ENCODE results near the gene RIBC2.

DNA sequence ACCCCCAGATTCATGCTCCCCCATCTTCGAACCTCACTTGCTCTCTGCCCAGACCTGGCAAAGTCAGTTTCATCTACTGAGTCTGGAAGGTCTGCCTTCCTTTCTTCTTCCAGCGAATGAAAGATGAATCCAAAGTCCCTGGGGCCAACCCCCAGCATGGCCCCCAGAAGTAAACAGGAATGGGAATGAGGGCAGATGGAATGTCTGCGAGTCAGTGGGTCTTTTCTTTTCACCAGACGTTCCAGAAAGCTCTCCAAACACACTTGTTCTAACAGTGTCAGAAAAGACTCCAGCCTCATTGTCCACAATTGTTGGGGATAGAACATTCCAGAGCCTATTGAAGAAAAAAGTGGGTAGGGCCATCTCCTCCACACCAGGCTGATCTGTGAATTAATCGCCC lies 28.6 kb downstream of the RIBC2 start:
- TF ChIP-seq RAD21 (CRISPR knock-in tag; IDR thresholded peaks at IDR 0.05), result no peak
- TF ChIP-seq, protein P1, sequence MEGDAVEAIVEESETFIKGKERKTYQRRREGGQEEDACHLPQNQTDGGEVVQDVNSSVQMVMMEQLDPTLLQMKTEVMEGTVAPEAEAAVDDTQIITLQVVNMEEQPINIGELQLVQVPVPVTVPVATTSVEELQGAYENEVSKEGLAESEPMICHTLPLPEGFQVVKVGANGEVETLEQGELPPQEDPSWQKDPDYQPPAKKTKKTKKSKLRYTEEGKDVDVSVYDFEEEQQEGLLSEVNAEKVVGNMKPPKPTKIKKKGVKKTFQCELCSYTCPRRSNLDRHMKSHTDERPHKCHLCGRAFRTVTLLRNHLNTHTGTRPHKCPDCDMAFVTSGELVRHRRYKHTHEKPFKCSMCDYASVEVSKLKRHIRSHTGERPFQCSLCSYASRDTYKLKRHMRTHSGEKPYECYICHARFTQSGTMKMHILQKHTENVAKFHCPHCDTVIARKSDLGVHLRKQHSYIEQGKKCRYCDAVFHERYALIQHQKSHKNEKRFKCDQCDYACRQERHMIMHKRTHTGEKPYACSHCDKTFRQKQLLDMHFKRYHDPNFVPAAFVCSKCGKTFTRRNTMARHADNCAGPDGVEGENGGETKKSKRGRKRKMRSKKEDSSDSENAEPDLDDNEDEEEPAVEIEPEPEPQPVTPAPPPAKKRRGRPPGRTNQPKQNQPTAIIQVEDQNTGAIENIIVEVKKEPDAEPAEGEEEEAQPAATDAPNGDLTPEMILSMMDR (CRISPR knock-in tag; IDR thresholded peaks at IDR 0.05), result no peak
- no peak for TF ChIP-seq EZH2 (conservative IDR thresholded peaks at IDR 0.05; ENCODE audit: low read depth, low read length)
- no peak for TF ChIP-seq SMC3 (IDR thresholded peaks at IDR 0.05; ENCODE audit: low read length)
- no peak for TF ChIP-seq MEIS1 (CRISPR knock-in tag; IDR thresholded peaks at IDR 0.05; ENCODE audit: borderline replicate concordance)
- TF ChIP-seq EP300 (IDR thresholded peaks at IDR 0.05; ENCODE audit: low read depth in 2 of 2, low read length in 2 of 2), result peak in 1 of 2 experiments; percentile 68; a peak in 2 of 4 replicates
- TF ChIP-seq EP300 (CRISPR knock-in tag; IDR thresholded peaks at IDR 0.05; ENCODE audit: borderline replicate concordance), result no peak; the same call in 1 of the 2 replicates
- no peak for TF ChIP-seq MTA3 (CRISPR knock-in tag; IDR thresholded peaks at IDR 0.05)
- no peak for TF ChIP-seq ZNF780A (CRISPR knock-in tag; IDR thresholded peaks at IDR 0.05)
- TF ChIP-seq ZFP37 (CRISPR knock-in tag; IDR thresholded peaks at IDR 0.05; ENCODE audit: borderline replicate concordance), result no peak
- no peak for TF ChIP-seq SIN3A (IDR thresholded peaks at IDR 0.05; ENCODE audit: borderline replicate concordance, low read depth, low read length)
- no peak for TF ChIP-seq SP4 (CRISPR knock-in tag; IDR thresholded peaks at IDR 0.05)
- no peak for TF ChIP-seq IKZF5 (CRISPR knock-in tag; IDR thresholded peaks at IDR 0.05)

Measured in HepG2 (cell line).